HG03354 (cell line): Measurements from ENCODE around the gene KNDC1.
"Not testable (repeated sequence)": the region's sequence is repeated elsewhere in the genome, so short reads cannot be mapped to it uniquely, and the experiment has no call there.

Experiments
- ATAC-seq: cut with Tn5 transposase; IDR thresholded peaks from one replicate; pipeline ENCODE4 v1.9.1; 2021; ENCODE audit warnings: mild to moderate bottlenecking; ENCODE audit not compliant: unreplicated experiment, poor library complexity, severe bottlenecking

KNDC1 gene

DNA sequence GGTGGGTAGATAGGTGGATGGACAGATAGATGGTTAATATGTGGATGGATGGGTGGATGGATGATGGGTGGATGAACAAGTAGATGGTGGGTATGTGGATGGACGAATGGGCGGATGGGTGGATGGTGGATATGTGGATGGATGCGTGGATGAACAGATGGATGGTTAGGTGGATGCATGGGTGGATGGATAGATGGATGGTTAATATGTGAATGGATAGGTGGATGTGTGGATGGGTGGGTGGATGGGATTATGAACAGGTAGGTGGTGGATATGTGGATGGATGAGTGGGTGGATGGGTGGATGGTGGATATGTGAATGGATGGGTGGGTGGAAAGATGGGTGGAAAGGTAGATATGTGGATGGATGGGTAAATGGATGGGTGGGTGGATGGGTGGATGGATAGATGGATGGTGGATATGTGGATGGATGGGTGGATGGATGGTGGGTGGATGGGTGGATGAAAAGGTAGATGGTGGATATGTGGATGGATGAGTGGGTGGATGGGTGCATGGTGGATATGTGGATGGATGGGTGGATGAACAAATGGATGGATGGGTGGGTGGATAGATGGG lies 14.8 kb downstream of the KNDC1 start:
- no peak for ATAC-seq

- ATAC-seq: not testable (repeated sequence)
Measured at GRCh38 chr10:133175624-133176023, 15.6 kb downstream of the KNDC1 start.

GRCh38 chr10:133176546-133176945 lies 16.5 kb downstream of the KNDC1 start:
- no peak for ATAC-seq

DNA sequence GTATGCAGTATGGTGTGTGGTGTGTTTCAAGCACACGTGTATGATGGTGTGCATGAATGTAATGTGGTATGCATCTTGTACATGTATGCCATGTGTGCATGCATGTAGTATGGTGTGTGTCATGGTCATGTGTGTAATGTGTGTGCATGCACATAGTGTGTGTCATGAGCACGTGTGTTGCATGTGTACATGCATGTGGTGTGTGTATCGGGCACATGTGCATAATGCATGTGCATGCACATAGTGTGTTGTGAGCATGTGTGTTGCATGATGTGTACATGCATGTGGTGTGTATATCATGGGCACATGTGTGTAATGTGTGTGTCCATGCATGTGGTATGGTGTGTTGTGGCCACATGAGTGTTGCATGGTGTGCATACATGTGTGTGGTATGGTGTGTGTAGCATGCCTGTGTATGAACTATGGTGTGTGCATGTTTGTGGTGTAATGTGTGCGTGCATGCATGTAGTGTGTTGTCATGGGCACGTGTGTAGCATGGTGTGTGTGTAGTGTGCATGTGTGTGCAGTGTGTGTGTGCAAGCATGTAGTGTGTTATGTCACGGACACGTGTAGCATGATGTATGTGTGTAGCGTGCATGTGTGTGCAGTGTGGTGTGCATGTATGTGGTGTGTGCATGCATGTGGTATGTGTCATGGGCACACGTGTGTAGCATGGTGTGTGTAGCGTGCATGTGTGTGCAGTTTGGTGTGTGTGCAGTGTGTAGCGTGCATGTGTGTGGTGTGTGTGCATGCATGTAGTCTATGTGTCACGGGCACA lies 17.6 kb downstream of the KNDC1 start:
- ATAC-seq: no peak

DNA sequence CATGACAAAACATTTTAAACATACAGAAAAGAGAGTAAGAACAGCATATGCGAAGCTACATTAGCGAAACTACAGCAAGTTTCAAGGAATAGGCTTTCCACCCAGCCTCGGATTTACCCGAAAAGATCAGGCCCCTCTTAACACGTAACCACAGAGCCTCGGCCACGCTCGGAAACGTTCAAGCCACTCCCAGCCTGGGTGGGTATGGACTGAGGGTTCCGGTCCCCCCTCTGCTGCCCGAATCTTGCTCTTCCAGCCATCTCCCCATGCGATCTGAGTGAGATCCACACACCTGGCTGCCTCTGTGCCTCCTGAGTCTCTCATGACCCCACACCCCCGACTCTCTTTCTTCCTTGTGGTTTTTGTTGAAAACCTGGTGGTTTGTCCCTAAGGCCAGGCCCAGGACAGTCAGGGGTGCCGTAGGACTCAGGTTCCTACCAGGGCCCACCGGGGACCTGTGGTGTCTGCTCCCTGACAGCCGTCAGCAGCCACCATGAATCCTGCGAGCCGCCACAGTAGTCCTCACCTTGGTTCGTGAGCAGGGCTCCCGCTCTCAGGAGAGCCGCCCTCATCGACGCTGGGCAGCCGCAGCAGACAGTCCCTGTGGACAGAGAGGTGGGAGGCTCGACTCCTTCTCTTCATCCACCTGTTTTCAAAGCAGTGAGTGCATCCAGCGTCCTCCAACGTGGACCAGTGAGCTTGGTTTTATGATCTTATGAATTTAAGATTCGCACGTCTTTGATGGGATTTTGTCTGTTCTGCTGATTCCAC lies 18.5 kb downstream of the KNDC1 start:
- ATAC-seq: no peak

GRCh38 chr10:133179128-133179520 lies 19.1 kb downstream of the KNDC1 start:
- ATAC-seq: no peak

DNA sequence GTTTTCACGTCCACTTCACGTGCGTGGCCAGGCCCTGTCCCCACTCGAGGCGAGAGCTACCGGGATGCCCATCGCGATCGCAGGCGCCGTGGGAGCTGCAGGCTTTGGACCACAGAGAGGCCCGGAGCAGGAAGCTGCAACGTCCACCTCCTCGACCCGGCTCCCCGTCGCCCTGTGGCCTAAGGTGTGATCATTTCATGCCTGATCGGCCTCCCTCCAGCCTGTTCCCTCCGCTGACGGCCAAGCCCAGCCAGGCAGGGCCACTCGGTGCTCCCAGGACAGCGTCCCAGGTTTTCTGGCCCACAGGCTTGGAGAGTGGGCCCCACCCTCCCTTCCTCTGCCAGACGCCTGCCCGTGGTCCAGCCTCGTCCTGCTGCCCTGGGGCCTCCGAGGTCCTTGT lies 19.6 kb downstream of the KNDC1 start:
- no peak for ATAC-seq

DNA sequence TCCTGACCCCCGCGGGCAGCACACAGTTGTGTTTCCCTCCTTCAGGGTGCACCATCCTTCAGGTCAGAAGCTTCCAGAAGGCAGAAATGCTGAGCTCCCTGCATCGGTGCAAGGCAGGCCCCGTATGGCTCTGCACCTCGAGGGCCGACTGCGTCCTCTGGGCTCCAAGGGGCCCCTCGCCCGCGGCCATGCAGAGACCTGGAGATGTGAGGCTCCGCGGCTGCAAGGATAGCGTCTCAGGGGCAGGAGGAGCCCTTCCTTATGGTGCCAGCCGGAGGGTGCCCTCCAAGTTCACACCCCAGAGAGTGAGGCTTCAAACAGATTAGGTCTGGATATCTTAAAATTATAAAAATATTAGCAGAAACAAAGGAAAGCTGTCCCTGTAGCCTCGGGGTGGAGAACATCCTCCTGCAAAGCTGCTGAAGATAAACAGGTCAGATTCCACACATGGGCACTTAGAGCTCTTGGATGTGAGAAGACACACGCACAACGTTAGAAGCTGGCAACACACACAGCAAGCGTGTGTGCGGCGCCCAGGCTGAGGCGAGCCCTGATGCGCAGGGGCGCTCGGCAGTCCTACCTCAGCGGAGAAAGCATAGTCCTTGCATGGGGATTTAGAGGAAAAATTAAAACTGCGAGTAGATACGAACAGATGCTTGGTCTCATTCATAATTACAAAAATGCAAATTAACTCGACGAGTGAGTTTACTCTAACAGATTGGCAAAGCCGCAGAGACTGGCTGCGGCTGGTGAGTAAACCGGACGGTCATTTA lies 20.4 kb downstream of the KNDC1 start:
- ATAC-seq: no peak

GRCh38 chr10:133180965-133181639 lies 21.1 kb downstream of the KNDC1 start:
- no peak for ATAC-seq

DNA sequence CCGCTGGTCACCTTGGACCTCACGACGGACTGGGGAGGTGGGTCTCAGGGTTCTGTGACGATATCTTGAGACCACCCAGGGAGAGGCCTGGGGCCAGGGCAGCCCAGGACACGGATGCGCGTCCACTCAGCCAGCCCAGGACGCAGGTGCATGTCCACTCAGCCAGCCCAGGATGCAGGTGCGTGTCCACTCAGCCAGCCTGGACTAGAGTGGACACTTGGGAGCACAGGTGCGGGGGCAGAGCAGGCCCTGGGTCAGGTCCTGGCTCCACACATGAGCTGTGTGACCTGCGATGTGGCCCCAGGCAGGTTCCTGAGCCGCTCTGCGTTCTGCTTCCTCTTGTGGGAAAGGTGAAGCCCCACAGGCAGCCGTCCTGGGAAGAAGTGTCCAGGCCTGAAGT lies 22.2 kb downstream of the KNDC1 start:
- no peak for ATAC-seq

GRCh38 chr10:133182791-133183645 lies 23.0 kb downstream of the KNDC1 start:
- ATAC-seq: no peak

DNA sequence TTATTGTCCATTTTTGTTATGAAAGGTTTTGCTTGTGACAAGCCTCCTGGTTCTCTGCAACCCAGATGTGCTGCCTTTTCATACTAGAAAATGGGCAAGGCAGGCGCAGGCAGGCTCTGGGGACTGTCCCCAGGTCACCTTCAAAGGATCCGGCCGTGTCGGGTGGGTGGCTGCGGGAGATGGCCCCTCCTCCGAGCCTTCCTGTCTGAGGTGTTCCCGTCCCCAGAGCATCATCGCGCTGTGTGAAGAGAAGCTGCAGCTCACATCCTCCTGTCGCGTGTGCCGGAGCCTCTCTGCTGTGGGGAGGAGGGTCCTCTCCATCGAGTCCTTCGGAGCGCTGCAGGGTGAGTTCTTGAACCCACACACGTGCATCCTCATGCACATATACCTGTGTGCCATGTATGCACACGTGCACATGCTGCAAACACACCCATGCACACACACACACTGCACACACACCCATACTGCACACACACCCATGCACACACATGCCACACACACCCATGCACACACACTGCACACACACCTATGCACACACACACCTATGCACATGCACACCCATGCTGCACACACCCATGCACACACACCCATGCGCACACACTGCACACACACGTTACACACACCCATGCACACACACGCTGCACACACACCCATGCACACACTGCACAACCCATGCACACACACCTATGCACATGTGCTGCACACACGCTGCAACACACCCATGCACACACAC lies 23.8 kb downstream of the KNDC1 start:
- no peak for ATAC-seq

DNA sequence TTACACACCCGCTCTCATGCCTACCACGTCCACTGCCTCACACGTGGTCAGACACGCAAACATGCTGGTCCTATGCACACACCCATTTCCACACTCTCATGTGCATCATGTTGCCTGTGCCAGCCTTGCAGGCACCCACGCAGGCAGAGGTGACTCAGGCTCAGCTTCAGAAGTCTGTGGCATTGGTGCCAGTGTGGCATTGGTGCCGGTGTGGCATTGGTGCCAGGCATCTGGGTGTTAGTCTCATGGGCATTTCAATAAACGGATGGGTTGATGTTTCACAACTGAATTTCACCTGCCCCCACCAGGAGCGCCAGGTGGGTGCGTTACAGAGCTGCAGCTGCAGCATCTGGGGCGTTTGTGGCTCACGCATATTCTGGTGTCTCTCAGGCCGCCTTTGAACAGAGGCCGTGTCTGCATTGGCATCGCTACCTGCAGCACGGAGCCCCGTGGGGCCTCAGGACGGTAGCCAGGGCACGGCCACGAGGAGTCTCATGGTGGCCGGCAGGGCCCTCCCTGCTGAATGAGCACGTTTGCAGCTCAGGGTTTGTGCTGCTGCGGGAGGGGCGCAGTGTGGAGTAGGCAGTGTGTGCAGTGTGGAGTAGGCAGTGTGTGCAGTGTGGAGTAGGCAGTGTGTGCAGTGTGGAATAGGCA lies 24.7 kb downstream of the KNDC1 start:
- ATAC-seq: no peak

DNA sequence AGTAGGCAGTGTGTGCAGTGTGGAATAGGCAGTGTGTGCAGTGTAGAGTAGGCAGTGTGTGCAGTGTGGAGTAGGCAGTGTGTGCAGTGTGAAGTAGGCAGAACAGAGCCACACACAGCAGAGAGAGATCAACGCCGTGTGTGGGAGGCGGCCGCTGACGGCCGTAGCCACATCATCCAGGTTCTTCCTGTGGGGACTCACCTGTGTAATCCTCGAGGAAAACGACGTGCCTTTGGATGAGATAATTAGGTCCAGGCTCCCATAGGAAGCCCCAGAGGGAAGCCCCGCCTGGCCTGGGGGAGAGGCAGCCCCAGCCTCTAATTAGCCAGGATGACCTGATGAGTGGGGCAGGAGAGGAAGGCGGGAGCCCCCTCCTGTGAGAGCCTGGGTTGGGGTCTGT lies 25.4 kb downstream of the KNDC1 start:
- ATAC-seq: no peak

- ATAC-seq: no peak
Measured at GRCh38 chr10:133185916-133186315, 25.9 kb downstream of the KNDC1 start.

DNA sequence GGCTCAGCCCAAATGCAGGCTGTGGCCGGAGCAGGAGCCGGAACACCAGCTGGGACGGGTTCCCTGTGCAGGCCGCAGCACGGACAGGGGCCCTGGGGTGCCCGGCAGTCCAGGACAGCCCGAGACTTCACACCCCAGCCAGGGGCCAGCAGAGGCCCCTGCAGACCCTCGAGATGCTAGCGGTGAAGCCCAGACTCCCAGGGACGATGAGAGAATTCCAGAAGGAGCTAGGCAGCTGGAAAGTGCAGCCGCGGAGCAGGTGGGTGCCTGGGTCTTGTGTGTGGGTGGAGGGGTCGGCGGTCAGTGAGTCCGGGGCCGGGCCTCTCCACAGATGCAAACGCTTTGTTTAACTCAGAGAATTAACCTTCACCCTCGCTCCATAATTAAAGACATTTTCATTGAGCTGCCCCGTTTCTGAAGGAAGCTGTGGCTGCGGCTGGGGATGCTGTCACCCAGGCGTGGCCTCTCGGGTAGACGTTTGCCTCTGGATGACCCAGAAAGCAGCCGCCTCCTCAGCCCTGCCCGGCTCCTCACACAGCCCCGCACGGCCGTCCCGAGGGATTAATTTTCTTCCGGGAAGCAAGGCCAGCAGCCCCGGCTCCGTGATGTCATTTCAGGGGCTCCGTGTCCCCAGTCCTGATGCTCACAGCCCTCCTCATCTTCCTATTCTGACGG lies 26.5 kb downstream of the KNDC1 start:
- no peak for ATAC-seq
